ENCODE measurements around the gene IMMT.
"Not testable (repeated sequence)": the region's sequence is repeated elsewhere in the genome, so short reads cannot be mapped to it uniquely, and the experiment has no call there.

IMMT gene

DNA sequence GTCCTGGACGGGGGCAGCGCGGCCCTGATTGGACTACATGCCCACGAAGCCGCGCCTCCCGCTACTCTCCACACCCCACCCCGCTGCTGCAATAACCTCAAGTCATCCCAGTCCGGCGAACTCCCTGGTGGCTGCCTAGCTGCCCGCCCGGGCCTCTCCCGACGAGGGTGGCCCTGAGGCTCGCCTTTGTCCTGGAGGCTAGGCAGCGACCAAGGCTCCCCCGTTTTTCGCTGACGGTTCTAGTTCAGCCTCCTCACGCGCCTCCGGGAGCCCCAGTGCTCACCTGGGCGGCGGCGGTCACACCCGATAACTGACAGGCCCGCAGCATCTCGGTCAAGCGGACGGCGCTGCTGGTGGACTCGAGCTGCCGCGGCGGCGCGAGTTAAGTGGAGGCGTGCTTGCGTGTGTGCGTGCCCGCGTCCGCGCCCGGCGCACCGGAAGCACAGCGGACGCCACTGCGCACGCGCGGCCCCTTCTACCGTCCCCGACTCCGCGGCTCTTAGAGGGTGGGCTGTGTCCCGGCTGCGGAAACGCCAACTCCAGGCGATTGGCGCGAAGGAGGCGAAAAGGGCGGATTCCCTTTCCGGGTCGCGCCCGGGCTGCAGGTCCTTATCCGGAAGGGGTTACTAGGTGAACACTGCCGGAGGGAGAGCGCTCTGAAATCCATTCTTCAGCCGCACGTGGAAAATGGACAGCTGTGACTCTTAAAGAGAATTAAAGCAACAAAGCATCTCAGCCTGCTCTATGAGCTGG is at the start of gene IMMT:
Gene IMMT, minus strand, starts transcription at position 408 of the 753 bp plus-strand sequence. Its CDS starts 80 bp downstream, at position 328.
- DNase-seq (ENCODE audit: low read depth): peak; percentile 99

DNA sequence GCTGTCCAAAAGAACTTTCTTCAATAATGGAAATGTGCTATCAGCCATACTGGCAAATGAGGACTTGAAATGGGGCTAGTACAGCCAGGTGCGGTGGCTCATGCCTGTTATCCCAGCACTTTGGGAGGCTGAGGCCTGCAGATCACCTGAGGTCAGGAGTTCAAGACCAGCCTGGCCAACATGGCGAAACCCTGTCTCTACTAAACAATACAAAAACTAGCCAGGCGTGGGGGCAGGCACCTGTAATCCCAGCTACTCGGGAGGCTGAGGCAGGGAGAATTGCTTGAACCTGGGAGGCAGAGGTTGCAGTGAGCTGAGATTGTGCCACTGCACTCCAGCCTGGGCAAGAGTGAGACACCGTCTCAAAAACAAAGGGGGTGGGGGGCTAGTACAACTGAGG is 49.5 kb upstream of the IMMT start:
- not testable (repeated sequence) for DNase-seq (ENCODE audit: low read depth)

DNA sequence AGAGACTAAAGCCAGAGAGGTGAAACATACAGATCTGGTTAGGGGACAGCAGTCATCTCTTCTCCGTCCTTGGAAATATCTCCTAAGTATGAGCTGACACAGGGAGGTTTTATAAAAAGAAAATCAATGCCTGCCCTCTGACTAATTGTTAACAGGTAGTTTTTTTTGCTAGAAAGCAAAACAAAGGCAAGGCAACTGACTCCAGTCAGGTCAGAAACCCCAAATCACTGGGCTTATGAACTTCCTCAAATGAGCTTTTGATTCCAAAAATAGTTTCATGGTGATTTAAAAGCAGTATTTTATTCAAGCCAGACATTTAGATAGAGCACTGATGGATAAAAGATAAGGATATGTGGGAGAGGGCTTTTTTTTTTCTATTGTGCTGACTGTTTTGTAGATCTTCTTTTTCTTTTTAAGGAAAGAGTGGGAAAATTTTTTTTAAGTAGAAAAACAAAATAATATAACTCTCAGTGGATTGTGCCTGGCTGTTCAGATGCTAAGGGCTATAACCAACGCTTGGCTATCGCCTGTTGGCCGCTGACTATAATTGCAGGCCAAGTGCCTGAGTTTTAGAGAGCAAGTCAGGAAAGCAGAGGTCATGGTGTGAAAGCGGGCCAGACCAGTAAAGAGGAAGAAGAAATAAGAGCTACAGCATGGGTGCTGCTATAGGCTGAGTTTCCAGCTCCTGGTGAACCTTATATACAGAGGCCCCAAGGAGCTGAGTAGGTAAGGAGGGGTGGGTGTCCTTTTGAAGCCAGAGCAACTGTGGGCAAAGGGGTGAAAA is 48.9 kb upstream of the IMMT start:
- no peak for DNase-seq (ENCODE audit: low read depth)

DNA sequence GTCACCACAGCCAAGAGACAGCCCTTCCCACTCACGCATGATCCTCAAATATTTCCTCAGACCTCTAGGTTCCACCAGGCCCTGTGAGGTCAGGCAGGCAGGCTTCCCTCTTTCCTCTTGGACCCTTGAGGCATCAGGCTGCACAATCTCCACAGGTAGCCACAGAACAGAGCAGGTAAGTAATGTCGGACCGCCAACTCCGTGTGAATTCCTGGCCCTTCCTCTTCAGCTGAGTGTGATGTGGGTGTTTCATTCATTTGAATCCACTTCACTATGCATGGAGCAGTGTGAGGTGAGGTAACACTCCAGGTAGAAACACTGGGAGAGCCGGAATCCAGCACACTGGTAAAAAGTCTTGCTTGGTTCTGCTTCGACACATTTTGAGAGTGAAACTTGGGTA is 48.0 kb upstream of the IMMT start:
- no peak for DNase-seq (ENCODE audit: low read depth)

DNA sequence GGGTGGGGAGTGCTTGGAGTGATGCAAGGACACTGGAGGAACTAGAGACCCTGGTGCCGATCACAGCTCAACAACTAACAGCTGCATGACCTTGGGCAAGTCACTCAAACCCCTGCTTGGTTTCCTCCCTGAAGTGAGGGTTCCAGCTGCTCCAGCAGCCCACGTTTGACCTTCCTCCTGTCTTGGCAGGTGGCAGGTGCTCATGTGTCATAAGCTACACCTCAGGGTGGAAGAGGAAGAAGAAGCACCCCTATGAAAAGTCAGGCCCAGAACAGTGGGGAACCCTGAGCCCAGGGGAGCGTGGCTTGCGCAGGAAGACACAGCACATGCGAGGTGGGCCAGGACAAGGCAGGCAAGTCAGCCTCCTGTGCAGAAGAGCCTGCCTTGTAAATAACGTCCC is 46.3 kb upstream of the IMMT start:
- no peak for DNase-seq (ENCODE audit: low read depth)

DNA sequence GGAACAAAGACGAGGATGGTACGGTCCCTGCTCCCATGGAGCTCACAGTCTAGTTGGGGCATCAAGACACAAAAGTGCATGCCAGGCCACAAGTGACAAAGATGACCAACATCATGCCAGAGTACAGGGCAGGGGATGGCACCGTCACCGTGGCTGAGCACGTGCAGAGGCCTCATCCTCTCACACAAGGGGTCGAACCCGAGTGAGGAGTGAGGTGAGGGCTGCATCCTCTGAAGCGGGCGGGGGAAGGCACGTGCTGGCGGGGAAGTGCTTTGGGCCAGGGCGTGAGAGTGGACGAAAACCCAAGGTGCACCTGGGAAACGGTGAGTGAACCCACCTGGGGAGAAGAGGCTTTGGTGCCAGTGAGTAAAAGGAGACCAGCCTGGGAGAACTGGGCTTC is 45.0 kb upstream of the IMMT start:
- DNase-seq (ENCODE audit: low read depth): no peak

DNA sequence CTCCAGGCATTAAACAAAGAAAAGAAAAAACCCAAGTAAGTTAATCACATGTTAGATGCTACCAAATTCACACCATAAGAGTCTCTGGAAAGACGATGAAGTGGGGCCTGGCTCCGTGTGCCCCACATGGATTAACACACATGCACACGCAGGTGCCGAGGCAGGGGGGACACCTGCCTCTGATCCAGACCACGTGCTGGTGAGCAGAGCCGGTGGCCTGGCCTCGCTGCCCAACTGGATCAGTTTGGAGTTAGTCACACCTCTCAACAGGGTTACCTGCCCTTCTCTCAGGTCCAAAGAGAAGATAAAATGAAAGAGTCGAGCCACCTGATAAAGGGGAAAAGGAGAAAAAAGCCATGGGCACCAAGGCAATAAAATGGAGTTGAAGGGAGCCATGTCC is 44.5 kb upstream of the IMMT start:
- DNase-seq (ENCODE audit: low read depth): no peak

DNA sequence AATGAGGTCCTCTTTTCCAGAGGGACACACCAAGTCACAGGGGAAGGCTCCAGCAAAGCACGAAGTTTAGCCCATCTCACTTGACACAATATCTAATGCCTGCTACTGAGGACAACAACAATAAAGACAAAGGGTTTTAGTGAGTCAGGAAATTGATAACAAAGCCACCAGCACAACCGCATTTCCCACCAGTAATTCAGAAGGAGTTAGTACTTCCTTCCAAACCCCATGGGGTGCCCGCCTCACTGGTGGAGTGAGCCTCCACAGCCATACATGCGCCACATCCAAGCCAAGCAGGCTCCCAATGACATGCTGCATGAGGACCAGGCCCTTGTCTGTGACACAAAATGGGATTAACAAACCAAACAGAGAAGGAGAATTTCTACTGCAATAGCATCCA is 44.1 kb upstream of the IMMT start:
- DNase-seq (ENCODE audit: low read depth): no peak

DNA sequence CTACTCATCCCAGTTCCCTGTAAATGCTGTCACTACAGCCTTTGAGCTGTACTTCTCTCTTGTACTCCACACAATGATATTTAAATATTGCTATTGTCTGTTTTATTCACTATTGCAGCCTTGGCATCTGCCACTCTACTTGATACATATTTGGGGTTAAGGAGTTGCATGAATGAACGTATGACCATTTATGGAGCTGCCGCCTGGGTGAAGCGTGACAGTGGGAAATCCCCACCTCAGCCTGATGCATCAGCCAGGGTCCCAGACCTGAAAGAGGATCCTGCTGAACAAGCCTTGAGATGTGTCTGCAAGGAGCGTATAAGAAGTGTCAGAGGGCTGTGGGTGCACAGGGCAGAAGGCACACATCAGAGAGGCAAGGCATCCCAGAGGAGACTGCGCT is 43.1 kb upstream of the IMMT start:
- no peak for DNase-seq (ENCODE audit: low read depth)

DNA sequence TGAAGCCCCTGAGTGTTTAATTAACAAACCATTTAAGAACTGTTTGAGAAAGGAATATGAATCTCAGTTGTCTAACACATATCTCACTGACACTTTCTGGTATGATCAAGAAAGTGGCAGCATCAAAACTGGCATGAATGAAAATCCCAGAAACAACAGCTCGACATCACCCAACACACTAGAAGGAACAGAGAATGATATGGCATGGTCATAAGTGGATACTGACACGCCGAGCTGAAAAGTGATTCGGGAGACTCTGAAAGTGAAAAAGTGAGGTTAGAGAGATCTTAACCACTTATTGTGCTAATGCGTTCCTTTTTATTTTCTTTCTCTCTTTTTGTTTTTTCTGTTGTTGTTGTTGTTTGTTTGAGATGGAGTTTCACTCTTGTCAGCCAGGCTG is 41.9 kb upstream of the IMMT start:
- DNase-seq (ENCODE audit: low read depth): no peak

DNA sequence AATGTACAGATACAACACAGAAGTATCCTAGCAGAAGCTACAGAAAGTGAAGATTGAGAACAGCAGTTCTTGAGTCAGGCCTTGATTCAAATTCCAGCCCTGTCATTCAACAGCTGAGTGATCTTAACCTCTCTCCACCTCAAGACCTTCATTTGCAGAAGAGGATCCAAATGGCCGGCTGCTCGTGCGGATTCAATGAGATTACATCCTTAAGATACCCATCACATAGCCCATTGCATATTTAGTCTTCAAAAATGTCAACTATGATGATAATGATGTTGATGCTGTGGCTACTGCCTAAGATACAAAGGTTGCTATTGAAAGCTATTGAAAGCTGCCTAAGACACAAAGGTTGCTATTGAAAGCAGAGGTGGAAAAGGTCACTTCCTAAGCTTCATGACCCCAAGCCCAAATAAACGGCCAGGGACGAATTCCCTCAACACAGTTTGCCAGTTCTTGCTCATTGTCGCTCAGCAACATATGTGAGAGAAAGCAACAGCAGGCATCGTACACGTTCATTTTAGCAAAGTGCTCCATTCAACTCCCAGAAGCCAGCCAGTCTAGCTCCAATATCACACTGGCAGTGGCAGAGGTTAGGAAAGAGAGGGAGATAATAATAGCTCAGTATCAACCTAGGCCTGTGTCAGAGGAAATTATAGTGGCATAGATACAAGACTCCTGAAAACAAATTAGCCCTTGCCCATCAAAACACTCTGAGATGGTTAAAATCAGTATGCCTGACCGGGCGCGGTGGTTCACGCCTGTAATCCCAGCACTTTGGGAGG is 40.1 kb upstream of the IMMT start:
- DNase-seq (ENCODE audit: low read depth): no peak

DNA sequence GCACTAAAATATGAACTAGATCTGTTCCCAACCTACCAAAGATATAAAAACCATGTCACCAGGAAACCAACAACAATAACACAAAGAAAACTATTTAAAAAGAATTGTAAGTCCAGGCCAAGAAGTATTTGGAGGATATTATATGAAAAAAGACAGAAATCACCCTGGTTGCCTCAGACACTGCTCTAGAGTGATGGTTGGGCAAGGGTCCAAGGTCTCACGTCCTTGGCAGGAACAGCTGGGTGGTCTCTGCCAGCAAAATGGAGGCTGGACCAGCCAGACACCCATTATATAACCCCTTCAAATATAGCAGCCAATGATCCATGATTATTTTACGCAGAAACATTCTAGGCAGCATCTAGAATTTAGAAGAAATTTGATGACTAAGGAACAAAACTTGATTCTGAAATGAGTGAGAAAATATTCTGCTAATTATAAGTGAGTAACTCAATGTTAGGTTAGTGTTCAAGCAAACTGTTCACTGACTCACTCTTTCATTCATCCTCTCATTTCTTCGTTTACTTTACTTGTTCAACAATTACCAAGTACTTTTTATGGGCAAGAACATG is 39.4 kb upstream of the IMMT start:
- no peak for DNase-seq (ENCODE audit: low read depth)

DNA sequence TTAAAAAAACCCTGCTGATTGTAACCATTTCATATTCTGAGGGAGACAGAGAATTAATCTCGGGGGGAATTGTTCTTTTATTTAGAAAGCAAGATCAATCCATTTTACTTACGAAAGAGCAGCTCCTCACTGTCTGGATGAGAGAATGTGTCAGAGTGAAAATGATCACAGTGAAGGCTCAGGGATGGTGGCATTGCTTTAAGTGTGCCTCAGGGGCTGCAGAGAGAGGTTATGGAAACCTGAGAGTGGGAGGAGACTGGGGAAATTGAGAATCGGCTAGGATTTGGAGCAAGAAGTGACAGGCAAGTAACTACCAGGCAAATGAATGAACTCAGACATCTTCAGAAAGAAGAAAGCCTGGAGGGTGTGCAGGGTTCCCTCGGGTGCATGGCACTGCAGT is 38.2 kb upstream of the IMMT start:
- no peak for DNase-seq (ENCODE audit: low read depth)

DNA sequence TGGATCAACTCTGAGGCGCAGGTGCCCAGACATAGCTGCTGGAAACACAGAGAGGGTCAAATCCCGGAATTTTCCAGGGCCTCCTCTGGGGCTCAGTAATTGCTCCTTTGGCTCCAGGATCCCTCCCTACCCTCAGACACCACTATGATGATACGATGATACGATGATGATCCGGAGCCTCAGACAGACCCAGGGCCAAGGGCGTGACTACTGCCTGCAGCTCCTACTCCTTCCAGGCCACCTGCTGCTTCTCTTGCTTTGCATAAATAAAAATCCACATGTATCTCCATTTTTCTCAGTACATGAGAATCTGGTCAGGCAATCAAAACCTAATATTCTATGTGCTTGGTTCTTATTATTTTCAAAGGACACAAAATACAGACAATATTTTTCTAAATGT is 37.6 kb upstream of the IMMT start:
- DNase-seq (ENCODE audit: low read depth): no peak

DNA sequence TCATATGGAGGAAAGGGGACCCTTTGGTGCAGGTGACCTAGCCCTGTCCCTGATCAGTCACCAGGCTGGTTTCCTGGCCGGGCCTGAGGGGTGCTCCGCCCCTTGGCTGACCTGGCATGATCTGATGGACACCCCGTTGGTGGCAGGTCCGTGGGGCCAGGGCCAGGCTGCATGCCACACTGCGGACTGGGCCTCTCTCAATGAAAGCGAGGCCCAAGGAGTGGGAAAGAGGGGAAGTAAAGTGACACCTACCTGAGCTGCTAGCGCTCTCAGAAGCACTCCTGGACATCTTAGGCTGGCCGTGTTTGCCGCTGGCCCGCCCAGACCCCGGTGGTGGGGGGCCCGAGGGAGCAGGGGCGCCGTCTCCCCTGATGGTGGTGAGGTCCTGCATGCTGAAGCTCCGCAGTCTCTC is 37.1 kb upstream of the IMMT start:
- no peak for DNase-seq (ENCODE audit: low read depth)

DNA sequence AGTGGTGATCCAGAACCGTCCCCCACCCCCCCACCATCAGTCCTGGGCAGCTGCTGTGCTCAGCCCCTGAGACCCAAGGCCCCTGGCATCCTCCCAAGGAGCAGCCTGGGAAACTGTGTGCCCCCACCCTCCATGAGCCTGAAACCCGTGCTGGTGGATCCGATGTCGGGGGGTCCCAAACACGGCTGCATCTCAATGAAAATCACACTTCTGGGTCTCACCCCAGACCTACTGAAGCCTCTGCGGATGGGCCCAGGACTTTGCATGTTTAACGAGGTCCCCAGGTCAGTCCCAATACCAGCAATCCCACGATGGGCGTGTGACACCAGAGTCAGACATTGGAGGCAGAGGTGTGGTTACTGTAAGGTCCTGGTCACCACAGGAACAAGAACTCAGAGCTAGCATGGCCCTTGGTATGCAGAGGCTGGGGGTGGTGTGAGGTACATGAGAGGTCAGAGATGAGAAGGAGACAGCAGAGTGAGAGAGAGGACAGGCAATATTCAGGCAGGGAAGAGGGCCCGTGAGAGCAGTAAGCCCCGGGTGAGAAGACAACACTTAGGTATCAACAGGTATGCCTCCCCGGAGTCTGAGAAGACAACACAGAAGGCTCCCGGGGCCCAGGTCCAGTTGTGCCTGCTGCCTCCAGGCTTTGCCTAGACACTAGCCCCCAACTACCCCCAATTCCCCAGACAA is 36.6 kb upstream of the IMMT start:
- no peak for DNase-seq (ENCODE audit: low read depth)

DNA sequence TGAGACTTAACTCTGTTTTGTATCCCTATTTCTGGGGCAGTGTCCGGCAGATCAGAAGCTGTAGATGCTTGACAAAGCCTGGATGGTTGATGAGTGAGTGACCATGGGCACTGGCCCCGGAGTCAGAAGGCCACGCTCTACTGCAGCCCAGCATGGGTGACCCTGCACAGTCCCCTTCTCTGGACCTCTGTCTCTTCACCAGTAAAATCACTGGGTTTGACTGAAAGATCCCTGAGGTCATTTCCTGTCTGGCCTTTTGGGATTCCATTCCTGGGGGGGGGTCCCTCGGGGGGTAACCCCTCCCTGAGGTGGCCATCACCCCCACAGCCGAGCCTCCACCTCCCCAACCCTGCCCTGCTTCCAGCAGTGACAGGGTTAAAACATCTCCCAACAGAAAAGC is 35.7 kb upstream of the IMMT start:
- no peak for DNase-seq (ENCODE audit: low read depth)

DNA sequence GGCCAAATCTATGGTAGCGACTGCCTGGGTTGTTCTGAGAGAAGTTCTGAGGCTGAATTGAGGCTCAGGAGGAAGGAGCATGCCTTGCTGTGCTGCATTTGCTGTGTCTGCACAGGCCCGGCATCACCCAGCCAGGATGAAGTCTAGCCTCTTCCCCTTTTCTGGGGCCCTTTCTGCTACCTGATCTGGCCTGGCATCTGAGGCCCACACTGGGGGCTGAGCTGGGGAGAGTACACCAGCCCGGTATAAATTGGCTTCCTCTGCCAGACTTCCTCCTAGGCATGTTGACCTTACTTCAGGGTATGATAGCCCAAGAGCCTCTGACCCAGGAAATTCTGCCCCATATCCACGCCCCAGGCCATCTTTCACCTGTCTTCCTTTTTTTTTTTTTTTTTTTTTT is 34.0 kb upstream of the IMMT start:
- DNase-seq (ENCODE audit: low read depth): no peak

DNA sequence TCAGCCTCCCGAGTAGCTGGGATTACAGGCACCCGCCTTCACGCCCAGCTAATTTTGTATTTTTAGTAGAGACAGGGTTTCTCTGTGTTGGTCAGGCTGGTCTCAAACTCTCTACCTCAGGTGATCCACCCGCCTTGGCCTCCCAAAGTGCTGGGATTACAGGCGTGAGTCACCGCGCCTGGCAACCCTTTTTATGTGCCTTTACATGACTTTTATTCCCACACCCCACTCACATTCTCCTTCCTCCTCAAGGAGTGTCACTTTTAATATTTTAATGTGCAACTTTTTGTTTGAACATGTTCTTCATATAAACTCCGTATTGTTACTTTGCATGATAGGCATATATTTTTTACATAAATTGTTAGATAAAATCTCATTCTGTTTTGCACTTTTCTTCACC is 33.3 kb upstream of the IMMT start:
- DNase-seq (ENCODE audit: low read depth): not testable (repeated sequence)

DNA sequence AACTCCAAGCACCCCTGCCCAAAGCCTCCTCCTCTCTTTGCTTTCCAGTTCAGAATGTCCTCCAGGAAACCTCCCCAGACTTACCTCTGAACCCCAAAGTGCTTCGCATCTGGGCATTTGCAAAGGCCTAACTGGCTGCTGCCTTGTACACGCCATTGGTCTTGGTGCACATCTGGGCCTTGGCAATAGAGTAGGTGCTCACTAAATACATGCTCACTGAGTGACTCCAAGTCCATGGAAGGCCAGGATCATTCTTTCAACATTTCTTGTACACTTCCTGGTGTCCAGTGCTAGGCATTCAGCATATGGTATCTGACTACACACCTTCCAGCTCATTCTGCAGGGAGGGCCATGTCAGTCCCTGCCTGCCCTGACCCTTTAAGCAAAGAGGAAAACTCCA is 32.4 kb upstream of the IMMT start:
- DNase-seq (ENCODE audit: low read depth): no peak

DNA sequence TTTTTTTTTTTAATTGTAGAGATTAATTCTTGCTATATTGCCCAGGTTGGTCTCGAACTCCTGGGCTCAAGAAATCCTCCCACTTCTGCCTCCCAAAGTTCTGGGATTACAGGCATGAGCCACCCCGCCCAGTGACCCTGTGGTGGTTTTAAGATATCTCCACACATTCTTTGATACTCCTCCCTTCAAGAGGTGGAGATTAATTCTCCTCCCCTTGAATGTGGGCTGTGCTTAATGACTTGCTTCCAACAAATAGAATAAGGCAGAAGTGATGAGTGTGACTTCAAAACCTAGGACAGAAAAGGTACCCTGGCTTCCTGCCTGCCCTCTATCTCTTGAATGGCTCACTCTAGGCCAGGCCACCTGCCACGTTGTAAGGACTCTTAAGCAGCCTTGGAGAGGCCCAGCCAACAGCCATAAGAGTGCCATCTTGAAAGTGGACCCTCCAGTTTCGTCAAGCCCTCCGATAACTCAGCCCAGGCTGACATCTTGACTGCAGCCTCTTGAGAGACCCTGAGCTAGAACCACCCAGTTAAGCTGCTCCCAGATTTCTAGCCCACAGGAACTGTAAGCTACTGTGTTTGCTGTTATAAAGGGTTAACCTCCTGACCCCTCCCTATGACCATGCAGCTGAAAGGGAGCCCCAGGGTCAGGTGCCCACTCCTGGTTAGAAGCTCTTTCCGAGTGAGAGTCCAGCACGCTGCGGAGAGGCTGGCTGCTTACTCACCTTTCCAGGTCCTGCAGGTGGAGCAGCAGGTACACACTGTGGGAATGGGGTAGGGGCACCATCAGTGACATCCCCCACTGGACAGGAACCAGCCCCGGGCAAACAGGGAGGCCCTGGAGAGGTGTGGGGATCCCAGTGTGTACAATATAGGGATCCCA is 31.6 kb upstream of the IMMT start:
- DNase-seq (ENCODE audit: low read depth): no peak
